ENCODE data around the gene ZNF474.

ZNF474 gene

GRCh38 chr5:122175852-122176251, 46.5 kb downstream of the ZNF474 start:
- Histone ChIP-seq H3K27ac (ENCODE audit: low read depth, low read length) (no peak overlapping the region), H3K9ac (ENCODE audit: low read length in 5 of 5) (no peak overlapping the region), H3K4me1 (ENCODE audit: control insufficient read depth in 5 of 5, insufficient read depth in 5 of 5, low read length in 5 of 5) (no peaks in the 10 kb centered on the region), H3K36me3 (ENCODE audit: control insufficient read depth in 5 of 5, insufficient read depth in 5 of 5, low read length in 5 of 5) (no peaks in the 10 kb centered on the region), H3K9me3 (ENCODE audit: control insufficient read depth in 5 of 5, low read length in 5 of 5) (no peaks in the 10 kb centered on the region), H3K4me3 (ENCODE audit: low read depth in 1 of 5, low read length in 5 of 5) (no peak overlapping the region), H3K27me3 (ENCODE audit: control insufficient read depth in 5 of 5, insufficient read depth in 4 of 5, low read length in 5 of 5) (no peaks in the 10 kb centered on the region)

GRCh38 chr5:122177161-122177560, 47.8 kb downstream of the ZNF474 start:
- no peak overlapping the region for H3K27ac ChIP-seq (ENCODE audit: low read depth, low read length)
- no peak overlapping the region for H3K4me3 ChIP-seq (ENCODE audit: low read depth in 1 of 5, low read length in 5 of 5)
- no peaks in the 10 kb centered on the region for H3K27me3 ChIP-seq (ENCODE audit: control insufficient read depth in 5 of 5, insufficient read depth in 4 of 5, low read length in 5 of 5)
- no peak overlapping the region for H3K9ac ChIP-seq (ENCODE audit: low read length in 5 of 5)
- no peaks in the 10 kb centered on the region for H3K9me3 ChIP-seq (ENCODE audit: control insufficient read depth in 5 of 5, low read length in 5 of 5)
- H3K4me1 ChIP-seq (ENCODE audit: control insufficient read depth in 5 of 5, insufficient read depth in 5 of 5, low read length in 5 of 5), result peaks cover 0 to 2% (median 0%) of the 10 kb centered on the region in 5 donors
- H3K36me3 ChIP-seq (ENCODE audit: control insufficient read depth in 5 of 5, insufficient read depth in 5 of 5, low read length in 5 of 5), result no peaks in the 10 kb centered on the region

- no peak overlapping the region for H3K27ac ChIP-seq (ENCODE audit: low read depth, low read length)
- H3K4me1 ChIP-seq (ENCODE audit: control insufficient read depth in 5 of 5, insufficient read depth in 5 of 5, low read length in 5 of 5), result peaks cover 0 to 17% (median 14%) of the 10 kb centered on the region in 5 donors
- H3K9me3 ChIP-seq (ENCODE audit: control insufficient read depth in 5 of 5, low read length in 5 of 5), result no peaks in the 10 kb centered on the region
- H3K36me3 ChIP-seq (ENCODE audit: control insufficient read depth in 5 of 5, insufficient read depth in 5 of 5, low read length in 5 of 5), result no peaks in the 10 kb centered on the region
- no peak overlapping the region for H3K9ac ChIP-seq (ENCODE audit: low read length in 5 of 5)
- H3K27me3 ChIP-seq (ENCODE audit: control insufficient read depth in 5 of 5, insufficient read depth in 4 of 5, low read length in 5 of 5), result no peaks in the 10 kb centered on the region
- H3K4me3 ChIP-seq (ENCODE audit: low read depth in 1 of 5, low read length in 5 of 5), result no peak overlapping the region
These were observed 50.4 kb downstream of the ZNF474 start for GRCh38 chr5:122179701-122180100.

- peaks cover 0 to 17% (median 14%) of the 10 kb centered on the region in 5 donors for H3K4me1 ChIP-seq (ENCODE audit: control insufficient read depth in 5 of 5, insufficient read depth in 5 of 5, low read length in 5 of 5)
- H3K4me3 ChIP-seq (ENCODE audit: low read depth in 1 of 5, low read length in 5 of 5), result no peak overlapping the region
- H3K27ac ChIP-seq (ENCODE audit: low read depth, low read length), result no peak overlapping the region
- no peak overlapping the region for H3K9ac ChIP-seq (ENCODE audit: low read length in 5 of 5)
- H3K36me3 ChIP-seq (ENCODE audit: control insufficient read depth in 5 of 5, insufficient read depth in 5 of 5, low read length in 5 of 5), result no peaks in the 10 kb centered on the region
- H3K9me3 ChIP-seq (ENCODE audit: control insufficient read depth in 5 of 5, low read length in 5 of 5), result no peaks in the 10 kb centered on the region
- no peaks in the 10 kb centered on the region for H3K27me3 ChIP-seq (ENCODE audit: control insufficient read depth in 5 of 5, insufficient read depth in 4 of 5, low read length in 5 of 5)
These were observed 50.9 kb downstream of the ZNF474 start for GRCh38 chr5:122180146-122180712.

GRCh38 chr5:122180863-122181548, 51.7 kb downstream of the ZNF474 start:
- no peak overlapping the region for H3K27ac ChIP-seq (ENCODE audit: low read depth, low read length)

GRCh38 chr5:122181863-122182262, 52.5 kb downstream of the ZNF474 start:
- Histone ChIP-seq H3K9me3 (ENCODE audit: control insufficient read depth in 5 of 5, low read length in 5 of 5) (no peaks in the 10 kb centered on the region), H3K9ac (ENCODE audit: low read length in 5 of 5) (no peak overlapping the region), H3K36me3 (ENCODE audit: control insufficient read depth in 5 of 5, insufficient read depth in 5 of 5, low read length in 5 of 5) (no peaks in the 10 kb centered on the region), H3K4me1 (ENCODE audit: control insufficient read depth in 5 of 5, insufficient read depth in 5 of 5, low read length in 5 of 5) (peaks cover 0 to 17% (median 14%) of the 10 kb centered on the region in 5 donors), H3K27ac (ENCODE audit: low read depth, low read length) (peak overlapping the region; percentile 14), H3K4me3 (ENCODE audit: low read depth in 1 of 5, low read length in 5 of 5) (no peak overlapping the region), H3K27me3 (ENCODE audit: control insufficient read depth in 5 of 5, insufficient read depth in 4 of 5, low read length in 5 of 5) (no peaks in the 10 kb centered on the region)

More at GRCh38 chr5:122180863-122181548, 51.7 kb downstream of the ZNF474 start:
- no peaks in the 10 kb centered on the region for H3K36me3 ChIP-seq (ENCODE audit: control insufficient read depth in 5 of 5, insufficient read depth in 5 of 5, low read length in 5 of 5)
- H3K9ac ChIP-seq (ENCODE audit: low read length in 5 of 5), result no peak overlapping the region
- H3K4me1 ChIP-seq (ENCODE audit: control insufficient read depth in 5 of 5, insufficient read depth in 5 of 5, low read length in 5 of 5), result peaks cover 0 to 17% (median 14%) of the 10 kb centered on the region in 5 donors
- H3K9me3 ChIP-seq (ENCODE audit: control insufficient read depth in 5 of 5, low read length in 5 of 5), result no peaks in the 10 kb centered on the region
- no peak overlapping the region for H3K4me3 ChIP-seq (ENCODE audit: low read depth in 1 of 5, low read length in 5 of 5)
- no peaks in the 10 kb centered on the region for H3K27me3 ChIP-seq (ENCODE audit: control insufficient read depth in 5 of 5, insufficient read depth in 4 of 5, low read length in 5 of 5)

GRCh38 chr5:122182491-122182921, 53.2 kb downstream of the ZNF474 start:
- Histone ChIP-seq H3K27ac (ENCODE audit: low read depth, low read length) (peak overlapping the region; percentile 14), H3K27me3 (ENCODE audit: control insufficient read depth in 5 of 5, insufficient read depth in 4 of 5, low read length in 5 of 5) (no peaks in the 10 kb centered on the region), H3K9ac (ENCODE audit: low read length in 5 of 5) (no peak overlapping the region), H3K9me3 (ENCODE audit: control insufficient read depth in 5 of 5, low read length in 5 of 5) (no peaks in the 10 kb centered on the region), H3K36me3 (ENCODE audit: control insufficient read depth in 5 of 5, insufficient read depth in 5 of 5, low read length in 5 of 5) (no peaks in the 10 kb centered on the region), H3K4me1 (ENCODE audit: control insufficient read depth in 5 of 5, insufficient read depth in 5 of 5, low read length in 5 of 5) (peaks cover 0 to 21% (median 14%) of the 10 kb centered on the region in 5 donors), H3K4me3 (ENCODE audit: low read depth in 1 of 5, low read length in 5 of 5) (peak overlapping the region in 1 of 5 donors; percentile 15)

GRCh38 chr5:122183098-122183787, 53.9 kb downstream of the ZNF474 start:
- Histone ChIP-seq H3K27me3 (ENCODE audit: control insufficient read depth in 5 of 5, insufficient read depth in 4 of 5, low read length in 5 of 5) (no peaks in the 10 kb centered on the region), H3K4me3 (ENCODE audit: low read depth in 1 of 5, low read length in 5 of 5) (no peak overlapping the region), H3K36me3 (ENCODE audit: control insufficient read depth in 5 of 5, insufficient read depth in 5 of 5, low read length in 5 of 5) (no peaks in the 10 kb centered on the region), H3K27ac (ENCODE audit: low read depth, low read length) (peak overlapping the region; percentile 14), H3K9me3 (ENCODE audit: control insufficient read depth in 5 of 5, low read length in 5 of 5) (no peaks in the 10 kb centered on the region), H3K9ac (ENCODE audit: low read length in 5 of 5) (no peak overlapping the region), H3K4me1 (ENCODE audit: control insufficient read depth in 5 of 5, insufficient read depth in 5 of 5, low read length in 5 of 5) (peaks cover 0 to 28% (median 17%) of the 10 kb centered on the region in 5 donors)

- Histone ChIP-seq H3K27me3 (ENCODE audit: control insufficient read depth in 5 of 5, insufficient read depth in 4 of 5, low read length in 5 of 5) (no peaks in the 10 kb centered on the region), H3K9me3 (ENCODE audit: control insufficient read depth in 5 of 5, low read length in 5 of 5) (no peaks in the 10 kb centered on the region), H3K4me1 (ENCODE audit: control insufficient read depth in 5 of 5, insufficient read depth in 5 of 5, low read length in 5 of 5) (peaks cover 0 to 32% (median 17%) of the 10 kb centered on the region in 5 donors), H3K27ac (ENCODE audit: low read depth, low read length) (peak overlapping the region; percentile 14), H3K4me3 (ENCODE audit: low read depth in 1 of 5, low read length in 5 of 5) (no peak overlapping the region), H3K36me3 (ENCODE audit: control insufficient read depth in 5 of 5, insufficient read depth in 5 of 5, low read length in 5 of 5) (no peaks in the 10 kb centered on the region), H3K9ac (ENCODE audit: low read length in 5 of 5) (no peak overlapping the region)
These were observed 54.4 kb downstream of the ZNF474 start for GRCh38 chr5:122183788-122184170.

GRCh38 chr5:122184676-122185255, 55.4 kb downstream of the ZNF474 start:
- H3K36me3 ChIP-seq (ENCODE audit: control insufficient read depth in 5 of 5, insufficient read depth in 5 of 5, low read length in 5 of 5), result no peaks in the 10 kb centered on the region
- peaks cover 0 to 32% (median 17%) of the 10 kb centered on the region in 5 donors for H3K4me1 ChIP-seq (ENCODE audit: control insufficient read depth in 5 of 5, insufficient read depth in 5 of 5, low read length in 5 of 5)
- no peaks in the 10 kb centered on the region for H3K27me3 ChIP-seq (ENCODE audit: control insufficient read depth in 5 of 5, insufficient read depth in 4 of 5, low read length in 5 of 5)
- no peak overlapping the region for H3K9ac ChIP-seq (ENCODE audit: low read length in 5 of 5)
- no peak overlapping the region for H3K27ac ChIP-seq (ENCODE audit: low read depth, low read length)
- no peaks in the 10 kb centered on the region for H3K9me3 ChIP-seq (ENCODE audit: control insufficient read depth in 5 of 5, low read length in 5 of 5)
- no peak overlapping the region for H3K4me3 ChIP-seq (ENCODE audit: low read depth in 1 of 5, low read length in 5 of 5)
